Measurements from ENCODE around the gene GAS1. TPM values are rescaled to one million over a fixed set of nuclear protein-coding genes. Genes with fewer than 3 reads are reported as not detected.

The GAS1 gene
- total RNA-seq, 4 donors from 2014 or later: 27.0 to 328 (median 97.9) TPM

- DNase-seq (ENCODE audit: low spot score): no peak
- no peak for TF ChIP-seq CTCF (IDR thresholded peaks at IDR 0.05)
- ATAC-seq (ENCODE audit: low FRiP score): peak; percentile 71
Measured at GRCh38 chr9:86909388-86909787, 37.9 kb downstream of the GAS1 start.

- ATAC-seq (ENCODE audit: low FRiP score) (no peak), DNase-seq (ENCODE audit: low spot score) (no peak)
- TF ChIP-seq CTCF (IDR thresholded peaks at IDR 0.05): no peak
Measured at GRCh38 chr9:86908261-86908660, 39.0 kb downstream of the GAS1 start.

- no peak for TF ChIP-seq CTCF (IDR thresholded peaks at IDR 0.05)
- ATAC-seq (ENCODE audit: low FRiP score) (no peak), DNase-seq (ENCODE audit: low spot score) (no peak)
Measured at GRCh38 chr9:86907346-86907745, 40.0 kb downstream of the GAS1 start.

- ATAC-seq (ENCODE audit: low FRiP score) (no peak), DNase-seq (ENCODE audit: low spot score) (no peak)
Measured at GRCh38 chr9:86903734-86904085, 43.6 kb downstream of the GAS1 start.

GRCh38 chr9:86902991-86903733 is 44.1 kb downstream of the GAS1 start:
- peak; percentile 42 for ATAC-seq (ENCODE audit: low FRiP score)
- no peak for DNase-seq (ENCODE audit: low spot score)
- TF ChIP-seq CTCF (IDR thresholded peaks at IDR 0.05): no peak

More at GRCh38 chr9:86903734-86904085, 43.6 kb downstream of the GAS1 start:
- TF ChIP-seq CTCF (IDR thresholded peaks at IDR 0.05): no peak

GRCh38 chr9:86902586-86902985 is 44.7 kb downstream of the GAS1 start:
- no peak for DNase-seq (ENCODE audit: low spot score)
- no peak for TF ChIP-seq CTCF (IDR thresholded peaks at IDR 0.05)
- ATAC-seq (ENCODE audit: low FRiP score): no peak

- no peak for TF ChIP-seq CTCF (IDR thresholded peaks at IDR 0.05)
- DNase-seq (ENCODE audit: low spot score) (no peak), ATAC-seq (ENCODE audit: low FRiP score) (no peak)
Measured at GRCh38 chr9:86902176-86902575, 45.1 kb downstream of the GAS1 start.
